HG03025 (cell line): ENCODE data around the gene PLET1.

ENCODE experiments used
- ATAC-seq: cut with Tn5 transposase; IDR thresholded peaks from one replicate; pipeline ENCODE4 v1.9.1; 2021; ENCODE audit warnings: mild to moderate bottlenecking, moderate library complexity; ENCODE audit not compliant: unreplicated experiment, low FRiP score

PLET1 gene

GRCh38 chr11:112248201-112248600, 12.5 kb downstream of the PLET1 start:
- ATAC-seq: no peak

GRCh38 chr11:112247201-112247600, 13.5 kb downstream of the PLET1 start:
- ATAC-seq: no peak

GRCh38 chr11:112241486-112241885, 19.2 kb downstream of the PLET1 start:
- ATAC-seq: no peak

GRCh38 chr11:112238041-112238440, 22.6 kb downstream of the PLET1 start:
- no peak for ATAC-seq

GRCh38 chr11:112237451-112237850, 23.2 kb downstream of the PLET1 start:
- ATAC-seq: no peak

GRCh38 chr11:112235750-112236390, 24.8 kb downstream of the PLET1 start:
- no peak for ATAC-seq

GRCh38 chr11:112231952-112232351, 28.7 kb downstream of the PLET1 start:
- no peak for ATAC-seq

GRCh38 chr11:112229746-112230433, 30.8 kb downstream of the PLET1 start:
- ATAC-seq: no peak

- ATAC-seq: no peak
Measured at GRCh38 chr11:112229159-112229558, 31.5 kb downstream of the PLET1 start.

- ATAC-seq: no peak
Measured at GRCh38 chr11:112228706-112229105, 32.0 kb downstream of the PLET1 start.

- ATAC-seq: no peak
Measured at GRCh38 chr11:112227471-112227870, 33.2 kb downstream of the PLET1 start.

- ATAC-seq: peak; percentile 48
Measured at GRCh38 chr11:112226831-112227401, 33.7 kb downstream of the PLET1 start.

GRCh38 chr11:112226062-112226830, 34.4 kb downstream of the PLET1 start, which contains the start of gene PTS:
TSS of gene PTS (plus strand) at chr11:112226428. CDS start at chr11:112226444, 16 bp downstream.
- peak; percentile 95 for ATAC-seq

GRCh38 chr11:112225753-112226061, 35.0 kb downstream of the PLET1 start:
- ATAC-seq: no peak

GRCh38 chr11:112223754-112224532, 36.7 kb downstream of the PLET1 start:
- ATAC-seq: no peak

- ATAC-seq: no peak
Measured at GRCh38 chr11:112223121-112223520, 37.5 kb downstream of the PLET1 start.

GRCh38 chr11:112222303-112222702, 38.4 kb downstream of the PLET1 start:
- no peak for ATAC-seq

- no peak for ATAC-seq
Measured at GRCh38 chr11:112221274-112221835, 39.3 kb downstream of the PLET1 start.

- ATAC-seq: peak; percentile 87
Measured at GRCh38 chr11:112219476-112220232, 41.0 kb downstream of the PLET1 start.
